IPS DF 19.7 (cell line): ENCODE data around the gene MYRIP.
"Not testable (repeated sequence)": the region's sequence is repeated elsewhere in the genome, so short reads cannot be mapped to it uniquely, and the experiment has no call there.

Experiments
- DNase-seq: peaks from one replicate; pipeline ENCODE4 v3.0.0-alpha.2; 2013; ENCODE audit warnings: low read depth, low spot score

The MYRIP gene

GRCh38 chr3:39970982-39971381 is 161.6 kb downstream of the MYRIP start:
- DNase-seq = no peak

DNA sequence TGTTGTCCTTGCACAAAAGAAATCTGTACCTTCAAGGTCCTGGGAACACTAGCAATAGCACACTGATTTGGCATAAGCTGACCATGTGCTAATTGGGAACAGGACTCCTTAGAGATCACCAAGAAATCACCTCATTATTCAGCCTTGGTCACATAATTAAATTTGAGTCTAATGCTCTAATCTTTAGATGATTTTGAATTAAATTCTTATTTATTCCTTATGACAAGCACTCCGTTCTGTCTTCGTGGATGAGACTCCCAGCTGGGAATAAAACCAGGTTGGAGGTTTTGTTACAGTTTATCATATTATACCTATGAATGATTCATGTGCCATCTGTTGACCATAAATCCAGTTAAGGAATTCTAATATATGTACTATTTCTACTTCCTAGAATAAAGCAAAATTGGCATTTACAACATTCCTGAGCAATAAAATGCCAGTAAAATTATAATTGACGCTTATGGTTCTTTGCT is 162.2 kb downstream of the MYRIP start:
- DNase-seq = no peak

DNA sequence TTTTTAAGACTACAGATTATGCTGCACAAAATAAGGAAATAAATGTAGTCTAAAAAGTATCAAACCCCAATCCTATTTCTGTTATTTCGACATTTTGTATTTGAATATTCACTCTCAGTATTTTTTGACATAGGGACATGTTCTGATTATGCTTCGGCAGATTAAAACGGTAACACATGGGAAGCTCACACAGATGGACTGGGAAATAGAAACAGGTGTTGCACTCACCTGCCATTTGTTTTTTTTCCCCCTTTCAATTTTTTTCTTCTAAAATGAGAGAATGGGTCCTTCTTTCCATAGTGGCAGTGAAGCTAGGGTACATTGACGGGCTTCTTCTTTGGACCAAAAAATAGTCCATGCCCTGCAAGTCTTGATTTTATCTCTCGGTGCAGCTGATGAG is 163.1 kb downstream of the MYRIP start:
- no peak for DNase-seq

GRCh38 chr3:39977058-39977794 is 167.8 kb downstream of the MYRIP start:
- DNase-seq = no peak

- no peak for DNase-seq
Observed at GRCh38 chr3:39978308-39978707, 168.9 kb downstream of the MYRIP start.

DNA sequence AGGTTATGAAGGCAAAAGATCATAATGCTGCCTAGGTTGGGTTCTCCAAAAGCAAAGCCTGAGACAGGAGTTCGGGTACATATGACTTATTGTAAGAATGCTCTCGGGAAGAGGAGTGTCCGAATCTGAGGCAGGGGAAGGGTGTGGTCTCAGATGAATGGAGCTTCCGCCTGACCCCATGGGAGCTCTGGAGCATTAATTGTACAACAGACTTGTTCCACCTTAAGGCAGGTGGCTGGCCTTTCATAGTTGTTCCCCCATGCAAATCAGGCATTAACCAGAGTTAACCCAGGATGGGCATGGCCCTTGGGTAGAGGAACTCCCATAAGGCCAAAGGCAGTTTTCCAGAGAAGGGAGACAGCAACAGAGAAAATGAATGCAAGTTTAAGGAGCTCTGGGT is 170.6 kb downstream of the MYRIP start:
- DNase-seq = no peak

DNA sequence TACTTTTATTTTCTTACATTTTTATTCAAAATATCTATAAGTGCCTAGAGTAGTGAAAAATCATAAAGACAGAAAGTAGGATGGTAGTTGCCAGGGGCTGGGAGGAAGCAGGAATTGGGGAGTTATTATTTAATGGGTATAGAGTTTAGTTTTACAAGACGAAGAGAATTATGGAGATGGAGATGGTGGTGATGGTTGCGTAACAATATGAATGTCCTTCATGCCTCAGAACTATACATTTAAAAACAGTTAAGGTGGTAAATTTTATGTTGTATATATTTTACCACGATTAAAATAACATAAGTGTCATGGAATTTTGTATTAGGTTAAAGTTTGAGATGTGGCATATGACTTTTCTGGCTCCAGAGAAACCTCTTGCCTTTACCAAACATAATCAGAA is 171.4 kb downstream of the MYRIP start:
- no peak for DNase-seq

- no peak for DNase-seq
Observed at GRCh38 chr3:39981547-39982184, 172.3 kb downstream of the MYRIP start.

GRCh38 chr3:39982665-39983357 is 173.4 kb downstream of the MYRIP start:
- DNase-seq = no peak

GRCh38 chr3:39989746-39990145 is 180.3 kb downstream of the MYRIP start:
- DNase-seq = no peak

GRCh38 chr3:39990532-39990931 is 181.1 kb downstream of the MYRIP start:
- DNase-seq = peak; percentile 33

GRCh38 chr3:40008796-40009195 is 199.4 kb downstream of the MYRIP start:
- DNase-seq = no peak

- DNase-seq = no peak
Observed at GRCh38 chr3:40009991-40010390, 200.6 kb downstream of the MYRIP start.

DNA sequence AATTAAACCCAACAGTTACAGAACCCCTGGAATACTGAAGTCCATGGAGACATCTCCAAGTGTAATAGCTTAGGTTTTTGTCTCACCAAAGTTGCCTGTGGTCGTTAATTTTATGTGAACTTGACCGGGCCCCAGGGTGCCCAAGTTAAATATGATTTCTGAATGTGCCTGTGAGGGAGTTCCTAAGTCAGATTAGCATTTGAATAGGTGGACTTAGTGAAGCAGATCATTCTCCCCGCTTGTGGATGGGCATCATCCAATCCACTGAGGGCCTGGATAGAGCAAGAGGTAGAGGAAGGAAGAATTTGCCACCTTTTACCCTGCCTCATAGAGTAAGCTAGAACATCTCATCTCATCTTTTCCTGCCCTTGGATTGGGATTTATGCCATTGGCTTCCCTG is 203.0 kb downstream of the MYRIP start:
- DNase-seq = no peak

GRCh38 chr3:40016391-40016790 is 207.0 kb downstream of the MYRIP start:
- DNase-seq = no peak

GRCh38 chr3:40018369-40018768 is 209.0 kb downstream of the MYRIP start:
- DNase-seq = no peak

GRCh38 chr3:40019376-40019775 is 210.0 kb downstream of the MYRIP start:
- no peak for DNase-seq

DNA sequence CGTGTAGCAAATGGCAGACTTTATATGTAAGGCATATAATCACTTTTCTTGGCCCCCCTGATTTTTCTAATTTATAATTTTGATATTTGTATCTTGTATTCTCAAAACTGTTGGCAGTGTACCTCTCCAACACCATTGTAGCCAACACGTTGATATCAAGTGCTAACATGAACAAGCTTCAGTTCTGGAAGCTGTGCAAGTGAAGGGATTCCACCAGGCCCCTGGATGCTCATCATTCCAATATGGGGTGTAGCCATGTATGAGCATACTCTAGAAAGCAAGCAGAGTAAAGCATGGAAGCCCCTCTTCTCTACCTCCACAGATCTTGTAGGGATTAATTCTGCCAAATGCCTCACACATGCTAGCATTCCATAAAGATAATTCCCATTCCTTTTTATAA is 211.3 kb downstream of the MYRIP start:
- DNase-seq = no peak

DNA sequence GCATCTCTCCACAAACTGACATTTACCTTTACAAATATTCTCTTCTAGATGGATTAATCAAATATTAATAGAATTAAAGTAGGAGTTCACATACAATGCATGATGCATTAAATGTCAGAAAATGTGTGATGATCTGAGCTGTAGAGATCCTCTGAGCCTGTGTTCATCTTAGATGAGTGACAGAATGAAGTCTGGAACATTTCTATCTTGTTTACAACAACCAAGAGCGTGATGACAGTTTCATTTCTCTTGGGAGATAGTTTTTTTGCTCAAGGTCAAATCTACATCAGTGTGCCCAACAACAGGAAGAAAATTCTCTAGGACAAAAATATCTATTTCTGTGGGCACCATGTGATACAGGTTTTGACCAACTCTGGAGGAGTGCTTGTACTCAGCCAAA is 211.9 kb downstream of the MYRIP start:
- DNase-seq = no peak

GRCh38 chr3:40022297-40022827 is 213.0 kb downstream of the MYRIP start:
- DNase-seq = no peak

DNA sequence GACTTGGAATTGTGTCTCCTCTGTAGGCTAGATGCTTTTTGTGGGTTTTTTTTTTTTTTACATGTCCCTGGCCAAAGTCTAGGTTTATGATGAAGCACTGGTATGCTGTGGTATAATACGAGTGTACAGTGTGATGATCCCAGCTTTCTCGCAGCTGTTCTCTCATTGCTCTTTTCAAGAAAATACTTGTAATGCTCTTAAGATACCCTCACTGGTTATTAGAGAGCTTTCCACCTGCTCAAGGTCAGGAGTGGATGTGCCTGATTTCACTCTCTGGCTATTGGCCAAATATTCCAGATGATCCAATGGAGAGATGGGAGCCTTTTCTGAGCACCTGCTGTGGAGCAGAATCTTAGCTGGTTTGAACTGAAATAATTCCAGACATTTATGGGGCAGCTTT is 215.1 kb downstream of the MYRIP start:
- no peak for DNase-seq

- DNase-seq = not testable (repeated sequence)
Observed at GRCh38 chr3:40025892-40026291, 216.5 kb downstream of the MYRIP start.
